Upper lobe of right lung (tissue), 1 donor: ENCODE results near the gene KCNJ9. TPM values are rescaled to one million over a fixed set of nuclear protein-coding genes. Genes with fewer than 3 reads are reported as not detected.

ENCODE experiments used
- ATAC-seq: fragments of 200-7000 bp; cut with Tn5 transposase; one replicate; pipeline ENCODE4 v1.9.1; 2020; ENCODE audit warnings: mild to moderate bottlenecking, moderate library complexity
- DNase-seq: peaks from one replicate; pipeline ENCODE4 v3.0.0-alpha.2; 2020
- H3K27ac ChIP-seq: fragments of 200-600 bp; one replicate; pipeline ENCODE4 v1.8.0; 2022
- H3K27me3 ChIP-seq: fragments of 200-600 bp; one replicate; pipeline ENCODE4 v1.8.0; 2022; ENCODE audit warnings: mild to moderate bottlenecking
- H3K36me3 ChIP-seq: fragments of 200-600 bp; one replicate; pipeline ENCODE4 v1.8.0; 2022
- H3K4me1 ChIP-seq: fragments of 200-600 bp; one replicate; pipeline ENCODE4 v1.8.0; 2022
- H3K4me3 ChIP-seq: fragments of 200-600 bp; one replicate; pipeline ENCODE4 v1.8.0; 2022; ENCODE audit warnings: mild to moderate bottlenecking
- H3K9me3 ChIP-seq: fragments of 200-600 bp; one replicate; pipeline ENCODE4 v1.8.0; 2022
- CTCF ChIP-seq: fragments of 200-600 bp; IDR thresholded peaks from one replicate; pipeline ENCODE4 v1.8.0; 2022; ENCODE audit warnings: antibody characterized with exemption
- intact Hi-C: fragments of 100-400 bp; cut with DNase I; formaldehyde crosslinking; loops from one replicate; pipeline ENCODE4 v1.11.0; 2022
- total RNA-seq: library from RNA; stranded (reverse); fragmentation: NEBNext Ultra II Directional; extraction: Animal tissue kit (Norgen Biotek cat#: 25700); gene quantifications from one replicate; pipeline ENCODE4 v1.2.1, GENCODE V29; 2021
- donor health status: DM: no; HTN: yes; CAD: no; lungs with severe emphysema.

The KCNJ9 gene
- total RNA-seq, 1 donor from 2014 or later, result not detected

- ATAC-seq (no peak), DNase-seq (no peak)
- no peak within 1 kb of the TSS for H3K27ac ChIP-seq
- no peaks in the 10 kb centered on the region for H3K36me3 ChIP-seq
- intact Hi-C loops, result no loop called here
- no peaks in the 10 kb centered on the region for H3K27me3 ChIP-seq
- no peaks in the 10 kb centered on the region for H3K9me3 ChIP-seq
- TF ChIP-seq CTCF, result no peak
- H3K4me1 ChIP-seq, result no peaks in the 10 kb centered on the region
- H3K4me3 ChIP-seq, result peak within 1 kb of the TSS; percentile 8
Observed at GRCh38 chr1:160115545-160116282, 34.4 kb downstream of the KCNJ9 start, which contains the start of gene ATP1A2. Gene ATP1A2, plus strand, starts transcription at chr1:160115759. Its CDS starts 103 bp downstream, at chr1:160115862.

GRCh38 chr1:160116283-160117147, 35.2 kb downstream of the KCNJ9 start:
- no peaks in the 10 kb centered on the region for H3K27me3 ChIP-seq
- H3K9me3 ChIP-seq, result no peaks in the 10 kb centered on the region
- H3K27ac ChIP-seq, result no peak overlapping the region
- H3K36me3 ChIP-seq, result no peaks in the 10 kb centered on the region
- H3K4me3 ChIP-seq, result peak overlapping the region; percentile 8
- DNase-seq, result no peak
- no peak for ATAC-seq
- H3K4me1 ChIP-seq, result no peaks in the 10 kb centered on the region
- no peak for TF ChIP-seq CTCF
- intact Hi-C loops, result no loop called here

GRCh38 chr1:160117300-160117699, 36.0 kb downstream of the KCNJ9 start:
- intact Hi-C loops, result no loop called here
- TF ChIP-seq CTCF, result no peak
- no peaks in the 10 kb centered on the region for H3K4me1 ChIP-seq
- no peak for DNase-seq
- no peak overlapping the region for H3K27ac ChIP-seq
- no peak for ATAC-seq
- H3K27me3 ChIP-seq, result no peaks in the 10 kb centered on the region
- H3K36me3 ChIP-seq, result no peaks in the 10 kb centered on the region
- H3K4me3 ChIP-seq, result no peak overlapping the region
- no peaks in the 10 kb centered on the region for H3K9me3 ChIP-seq

- TF ChIP-seq CTCF, result no peak
- intact Hi-C loops, result no loop called here
- Histone ChIP-seq H3K27me3 (no peaks in the 10 kb centered on the region), H3K27ac (no peak overlapping the region), H3K4me3 (no peak overlapping the region), H3K4me1 (no peaks in the 10 kb centered on the region), H3K9me3 (no peaks in the 10 kb centered on the region), H3K36me3 (no peaks in the 10 kb centered on the region)
- ATAC-seq (peak; percentile 67), DNase-seq (no peak)
Observed at GRCh38 chr1:160117709-160118183, 36.4 kb downstream of the KCNJ9 start.

GRCh38 chr1:160118928-160119327, 37.6 kb downstream of the KCNJ9 start:
- intact Hi-C loops, result no loop called here
- Histone ChIP-seq H3K27ac (no peak overlapping the region), H3K36me3 (no peaks in the 10 kb centered on the region), H3K4me1 (no peaks in the 10 kb centered on the region), H3K9me3 (no peaks in the 10 kb centered on the region), H3K4me3 (no peak overlapping the region), H3K27me3 (no peaks in the 10 kb centered on the region)
- DNase-seq, result no peak
- ATAC-seq, result no peak
- no peak for TF ChIP-seq CTCF
